ENCODE measurements around the gene CELSR1.
"Not testable (repeated sequence)": the region's sequence is repeated elsewhere in the genome, so short reads cannot be mapped to it uniquely, and the experiment has no call there.

The CELSR1 gene

DNA sequence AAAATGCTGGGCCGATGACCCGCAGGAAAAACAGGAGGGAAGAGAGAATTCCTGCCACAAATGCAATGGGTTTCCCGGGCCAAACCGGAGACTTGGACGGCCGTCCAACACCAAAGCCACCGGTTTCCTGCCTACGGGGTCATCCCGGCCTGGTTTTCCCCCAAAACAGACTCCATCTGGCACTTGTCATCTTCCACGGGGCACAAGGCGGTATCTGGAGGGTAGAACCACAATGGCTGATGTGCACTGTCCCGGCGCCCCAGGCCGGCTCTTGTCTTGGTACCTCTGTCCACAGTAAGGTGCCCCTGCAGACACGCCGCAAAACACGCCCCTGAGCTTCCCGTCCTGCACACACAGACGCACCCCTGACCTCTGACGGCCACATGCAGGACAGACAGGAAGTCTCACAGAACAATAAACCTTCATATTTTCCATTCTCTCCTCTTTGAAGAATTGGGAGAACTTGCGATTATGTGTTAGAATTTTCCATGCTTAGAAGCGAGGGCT, 20.1 kb downstream of the CELSR1 start:
- Histone ChIP-seq H3K4me3 (ENCODE audit: low read length) (no peak overlapping the region), H3K27me3 (ENCODE audit: control insufficient read depth, insufficient read depth, low read length) (no peaks in the 10 kb centered on the region), H3K36me3 (ENCODE audit: control insufficient read depth, insufficient read depth, low read length) (no peaks in the 10 kb centered on the region), H3K9ac (ENCODE audit: low read length) (no peak overlapping the region), H3K27ac (ENCODE audit: low read depth, low read length) (no peak overlapping the region), H3K4me1 (ENCODE audit: control insufficient read depth, insufficient read depth, low read length) (no peaks in the 10 kb centered on the region)

DNA sequence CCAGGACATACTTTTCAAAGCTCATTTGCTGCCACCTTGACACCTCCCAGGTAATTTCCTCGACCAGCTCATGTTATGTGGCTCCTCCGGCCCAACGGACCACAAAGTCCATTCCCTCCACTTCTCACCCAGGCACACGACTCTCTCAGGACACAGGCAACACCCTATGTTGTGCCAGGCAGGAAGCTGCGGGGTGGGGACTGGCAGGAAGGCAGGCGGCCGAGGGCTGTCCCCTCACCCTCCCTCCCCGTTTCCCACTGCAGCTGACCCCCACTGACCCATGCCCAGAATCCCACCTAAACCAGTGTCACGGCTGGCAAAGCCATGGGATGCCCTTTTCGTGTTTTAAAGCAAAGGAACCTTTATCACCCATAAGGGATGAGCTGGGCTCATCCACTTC, 20.8 kb downstream of the CELSR1 start:
- Histone ChIP-seq H3K27me3 (ENCODE audit: control insufficient read depth, insufficient read depth, low read length) (no peaks in the 10 kb centered on the region), H3K27ac (ENCODE audit: low read depth, low read length) (no peak overlapping the region), H3K4me3 (ENCODE audit: low read length) (no peak overlapping the region), H3K4me1 (ENCODE audit: control insufficient read depth, insufficient read depth, low read length) (no peaks in the 10 kb centered on the region), H3K9ac (ENCODE audit: low read length) (no peak overlapping the region), H3K36me3 (ENCODE audit: control insufficient read depth, insufficient read depth, low read length) (no peaks in the 10 kb centered on the region)

GRCh38 chr22:46516112-46516487, 21.3 kb downstream of the CELSR1 start:
- not testable (repeated sequence) for H3K27ac ChIP-seq (ENCODE audit: low read depth, low read length); H3K4me1 ChIP-seq (ENCODE audit: control insufficient read depth, insufficient read depth, low read length); H3K27me3 ChIP-seq (ENCODE audit: control insufficient read depth, insufficient read depth, low read length); H3K36me3 ChIP-seq (ENCODE audit: control insufficient read depth, insufficient read depth, low read length); H3K9ac ChIP-seq (ENCODE audit: low read length); H3K4me3 ChIP-seq (ENCODE audit: low read length)

DNA sequence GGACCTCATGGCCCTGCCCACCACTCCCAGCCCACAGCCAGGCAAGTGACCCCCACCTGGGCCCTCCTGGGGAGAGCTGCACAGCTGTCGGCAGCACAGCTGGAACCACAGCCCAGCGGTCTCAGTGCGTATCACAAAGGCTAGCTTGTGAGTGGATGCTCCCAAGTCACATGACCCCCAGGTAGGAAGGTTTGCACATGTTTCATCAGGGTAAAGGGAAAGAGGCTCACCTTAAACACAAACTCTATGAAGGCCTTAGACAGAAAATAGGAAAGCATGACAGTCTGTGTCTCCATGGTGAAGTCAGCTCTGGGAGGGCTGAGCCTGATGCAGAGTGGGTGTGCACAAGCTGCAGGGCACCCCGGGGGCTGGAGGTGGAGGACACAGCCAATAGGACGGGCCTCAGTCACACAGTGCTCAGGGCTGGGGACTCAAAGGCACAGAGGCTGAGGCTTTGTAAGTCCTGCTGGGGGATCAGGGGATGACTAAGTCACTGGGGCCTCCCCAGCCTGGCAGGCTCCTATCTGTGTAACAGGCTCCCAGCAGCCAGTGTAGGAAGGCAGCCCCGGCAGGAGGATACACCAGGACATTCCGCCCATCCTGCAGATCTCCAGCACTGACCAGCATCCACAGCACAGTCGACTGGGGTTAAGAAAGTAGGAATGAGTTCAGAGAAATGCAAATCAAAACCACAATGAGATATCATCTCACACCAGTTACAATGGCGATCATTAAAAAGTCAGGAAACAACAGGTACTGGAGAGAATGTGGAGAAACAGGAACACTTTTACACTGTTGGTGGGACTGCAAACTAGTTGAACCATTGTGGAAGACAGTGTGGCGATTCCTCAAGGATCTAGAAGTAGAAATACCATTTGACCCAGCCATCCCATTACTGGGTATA, 22.0 kb downstream of the CELSR1 start:
- Histone ChIP-seq H3K4me3 (ENCODE audit: low read length) (no peak overlapping the region), H3K4me1 (ENCODE audit: control insufficient read depth, insufficient read depth, low read length) (no peaks in the 10 kb centered on the region), H3K9ac (ENCODE audit: low read length) (no peak overlapping the region), H3K27me3 (ENCODE audit: control insufficient read depth, insufficient read depth, low read length) (no peaks in the 10 kb centered on the region), H3K36me3 (ENCODE audit: control insufficient read depth, insufficient read depth, low read length) (no peaks in the 10 kb centered on the region), H3K27ac (ENCODE audit: low read depth, low read length) (no peak overlapping the region)

DNA sequence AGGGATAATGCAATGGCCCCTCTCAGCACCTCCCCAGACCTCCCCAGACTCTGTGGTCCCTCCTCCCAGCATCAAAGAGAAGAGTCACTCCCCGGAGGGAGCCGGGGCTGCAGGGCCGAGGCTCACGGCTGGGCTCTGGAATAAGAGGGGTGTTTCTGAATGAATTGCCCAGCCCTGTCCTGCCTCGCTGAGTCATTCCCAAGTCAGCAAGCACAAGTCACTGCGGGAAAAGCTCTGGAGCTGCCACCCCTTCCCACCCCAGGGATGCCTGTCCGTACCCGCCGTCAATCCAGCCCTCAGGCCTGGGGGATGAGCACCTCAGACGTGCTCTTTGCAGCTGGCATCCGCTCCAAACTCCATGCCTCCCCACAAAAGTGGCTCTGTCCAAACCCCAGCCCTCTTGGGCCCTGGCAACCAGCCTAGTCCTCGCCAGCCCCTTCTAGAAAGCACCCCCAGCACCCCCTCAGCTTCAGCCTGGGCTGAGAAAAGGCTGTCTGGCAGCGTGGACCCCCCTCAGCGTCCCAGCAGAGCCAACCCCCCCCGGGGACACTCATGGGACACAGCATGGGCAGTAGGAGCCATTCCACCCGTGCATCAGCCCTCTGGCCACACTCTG, 22.7 kb downstream of the CELSR1 start:
- no peaks in the 10 kb centered on the region for H3K4me1 ChIP-seq (ENCODE audit: control insufficient read depth, insufficient read depth, low read length)
- no peak overlapping the region for H3K9ac ChIP-seq (ENCODE audit: low read length)
- no peak overlapping the region for H3K27ac ChIP-seq (ENCODE audit: low read depth, low read length)
- no peaks in the 10 kb centered on the region for H3K36me3 ChIP-seq (ENCODE audit: control insufficient read depth, insufficient read depth, low read length)
- H3K4me3 ChIP-seq (ENCODE audit: low read length) = no peak overlapping the region
- no peaks in the 10 kb centered on the region for H3K27me3 ChIP-seq (ENCODE audit: control insufficient read depth, insufficient read depth, low read length)

DNA sequence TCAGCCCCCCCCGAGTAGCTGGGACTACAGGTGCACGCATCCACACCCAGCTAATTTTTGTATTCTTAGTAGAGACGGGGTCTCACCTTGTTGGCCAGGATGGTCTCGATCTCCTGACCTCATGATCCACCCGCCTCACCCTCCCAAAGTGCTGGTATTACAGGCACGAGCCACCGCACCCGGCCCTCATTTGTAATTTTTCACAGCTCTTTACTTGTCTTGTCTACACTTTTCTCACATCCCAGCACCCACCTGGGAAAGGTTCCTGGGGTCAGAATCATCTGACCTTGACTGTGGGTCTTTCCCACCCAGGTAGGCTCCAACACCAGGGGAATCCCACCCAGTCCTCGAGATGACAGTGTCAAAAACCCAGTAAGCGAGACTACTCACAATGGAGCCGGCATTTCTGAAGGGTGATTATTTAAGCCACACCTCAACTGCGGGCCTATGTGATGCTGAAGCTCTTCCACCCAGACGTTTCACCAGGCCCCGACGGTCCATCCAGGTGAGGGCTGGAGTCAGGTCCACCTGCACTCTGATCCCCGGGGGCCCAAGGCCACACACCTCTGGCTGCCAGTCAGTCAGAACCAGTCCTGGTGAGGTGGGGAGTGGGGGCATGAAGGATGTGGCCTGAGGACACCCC, 23.4 kb downstream of the CELSR1 start:
- Histone ChIP-seq H3K27ac (ENCODE audit: low read depth, low read length) (no peak overlapping the region), H3K4me3 (ENCODE audit: low read length) (no peak overlapping the region), H3K36me3 (ENCODE audit: control insufficient read depth, insufficient read depth, low read length) (no peaks in the 10 kb centered on the region), H3K4me1 (ENCODE audit: control insufficient read depth, insufficient read depth, low read length) (no peaks in the 10 kb centered on the region), H3K9ac (ENCODE audit: low read length) (no peak overlapping the region), H3K27me3 (ENCODE audit: control insufficient read depth, insufficient read depth, low read length) (no peaks in the 10 kb centered on the region)

DNA sequence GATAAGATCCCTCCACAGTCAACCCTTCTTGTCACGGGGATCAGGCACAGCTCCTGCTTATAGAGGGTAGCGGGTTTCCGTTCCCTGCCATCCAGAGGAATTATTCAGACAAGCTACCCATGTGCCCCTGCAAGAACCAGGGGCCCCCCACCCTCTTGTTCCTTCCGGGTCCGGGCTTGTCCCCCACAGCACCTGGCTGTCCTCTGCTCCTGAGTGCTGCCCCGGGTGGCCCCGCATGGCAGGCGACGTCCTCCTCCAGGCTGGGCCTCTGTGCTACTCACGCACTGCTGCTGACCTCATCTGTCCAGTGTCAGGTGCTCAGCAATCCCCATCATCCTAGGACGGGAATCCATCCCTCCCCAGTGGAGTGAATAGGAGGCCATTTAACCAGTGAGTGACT, 24.7 kb downstream of the CELSR1 start:
- Histone ChIP-seq H3K36me3 (ENCODE audit: control insufficient read depth, insufficient read depth, low read length) (no peaks in the 10 kb centered on the region), H3K27me3 (ENCODE audit: control insufficient read depth, insufficient read depth, low read length) (no peaks in the 10 kb centered on the region), H3K4me1 (ENCODE audit: control insufficient read depth, insufficient read depth, low read length) (no peaks in the 10 kb centered on the region), H3K9ac (ENCODE audit: low read length) (no peak overlapping the region), H3K4me3 (ENCODE audit: low read length) (no peak overlapping the region), H3K27ac (ENCODE audit: low read depth, low read length) (no peak overlapping the region)

DNA sequence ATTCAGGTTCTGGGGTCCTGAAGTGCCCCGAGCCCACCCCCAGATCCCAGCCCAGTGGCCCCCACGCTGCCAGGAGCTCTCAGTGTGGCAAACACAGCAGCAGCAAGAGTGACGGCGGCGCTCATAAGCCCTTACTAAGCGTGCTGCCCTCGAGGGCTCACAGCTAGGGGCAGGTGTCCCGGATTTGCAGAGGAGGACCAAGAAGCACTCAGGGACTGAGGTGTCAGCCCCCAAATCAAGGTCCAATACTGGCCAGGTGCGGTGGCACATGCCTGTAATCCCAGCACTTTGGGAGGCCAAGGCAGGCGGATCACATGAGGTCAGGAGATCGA, 25.4 kb downstream of the CELSR1 start:
- no peaks in the 10 kb centered on the region for H3K4me1 ChIP-seq (ENCODE audit: control insufficient read depth, insufficient read depth, low read length)
- H3K27ac ChIP-seq (ENCODE audit: low read depth, low read length) = no peak overlapping the region

DNA sequence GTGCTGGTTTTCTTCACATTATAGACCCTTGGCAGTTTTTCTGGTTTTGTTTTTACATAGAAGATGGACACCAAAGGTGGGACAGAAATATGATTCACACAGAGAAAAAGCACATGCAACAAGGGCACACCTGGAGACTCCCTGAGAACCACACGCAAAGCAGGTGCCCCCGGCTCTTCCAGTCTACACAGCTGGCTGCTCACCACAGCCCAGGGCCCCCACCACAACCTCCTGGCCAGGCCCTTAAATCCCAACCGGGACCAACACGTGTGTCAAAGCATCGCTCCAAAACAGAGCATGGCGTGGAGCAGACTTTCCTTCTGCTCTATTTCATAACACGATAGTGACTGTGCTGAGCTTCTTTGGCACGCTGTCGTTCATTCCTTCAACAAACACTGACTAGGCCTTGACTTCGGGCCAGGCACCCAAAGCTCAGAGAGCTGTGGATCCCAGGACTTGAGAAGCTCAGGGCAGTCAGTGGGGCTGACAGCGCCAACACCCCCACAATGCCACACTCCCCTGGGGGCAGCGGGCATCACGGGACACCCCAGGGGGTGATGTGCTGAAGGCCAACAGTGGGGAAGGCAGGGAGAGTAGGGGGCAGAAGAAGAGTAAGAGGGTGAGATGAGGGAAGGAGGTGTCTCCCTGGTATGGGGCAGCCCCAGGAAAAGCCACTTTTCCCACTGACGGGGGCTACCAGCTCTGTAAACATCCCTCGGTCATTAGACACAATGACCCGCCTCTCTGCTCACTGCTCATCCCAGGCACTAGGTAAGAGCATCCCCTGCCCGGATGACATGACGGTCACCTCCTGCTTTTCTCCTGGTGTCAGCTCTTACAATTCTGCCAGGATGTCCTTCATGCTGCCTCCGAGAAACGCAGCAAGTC, 26.0 kb downstream of the CELSR1 start:
- H3K4me3 ChIP-seq (ENCODE audit: low read length) = no peak overlapping the region
- no peak overlapping the region for H3K27ac ChIP-seq (ENCODE audit: low read depth, low read length)
- H3K27me3 ChIP-seq (ENCODE audit: control insufficient read depth, insufficient read depth, low read length) = no peaks in the 10 kb centered on the region
- H3K36me3 ChIP-seq (ENCODE audit: control insufficient read depth, insufficient read depth, low read length) = no peaks in the 10 kb centered on the region
- H3K4me1 ChIP-seq (ENCODE audit: control insufficient read depth, insufficient read depth, low read length) = no peaks in the 10 kb centered on the region
- H3K9ac ChIP-seq (ENCODE audit: low read length) = no peak overlapping the region

More for the DNA sequence above, 25.4 kb downstream of the CELSR1 start:
- Histone ChIP-seq H3K4me3 (ENCODE audit: low read length) (no peak overlapping the region), H3K27me3 (ENCODE audit: control insufficient read depth, insufficient read depth, low read length) (no peaks in the 10 kb centered on the region), H3K36me3 (ENCODE audit: control insufficient read depth, insufficient read depth, low read length) (no peaks in the 10 kb centered on the region), H3K9ac (ENCODE audit: low read length) (no peak overlapping the region)

- Histone ChIP-seq H3K27ac (ENCODE audit: low read depth, low read length) (no peak overlapping the region), H3K27me3 (ENCODE audit: control insufficient read depth, insufficient read depth, low read length) (no peaks in the 10 kb centered on the region), H3K4me3 (ENCODE audit: low read length) (no peak overlapping the region), H3K36me3 (ENCODE audit: control insufficient read depth, insufficient read depth, low read length) (no peaks in the 10 kb centered on the region), H3K9ac (ENCODE audit: low read length) (no peak overlapping the region), H3K4me1 (ENCODE audit: control insufficient read depth, insufficient read depth, low read length) (no peaks in the 10 kb centered on the region)
Measured at GRCh38 chr22:46509416-46510089, 27.9 kb downstream of the CELSR1 start.

- Histone ChIP-seq H3K36me3 (ENCODE audit: control insufficient read depth, insufficient read depth, low read length) (no peaks in the 10 kb centered on the region), H3K27ac (ENCODE audit: low read depth, low read length) (no peak overlapping the region), H3K27me3 (ENCODE audit: control insufficient read depth, insufficient read depth, low read length) (no peaks in the 10 kb centered on the region), H3K4me1 (ENCODE audit: control insufficient read depth, insufficient read depth, low read length) (no peaks in the 10 kb centered on the region), H3K4me3 (ENCODE audit: low read length) (no peak overlapping the region), H3K9ac (ENCODE audit: low read length) (no peak overlapping the region)
Measured at GRCh38 chr22:46508491-46508999, 28.9 kb downstream of the CELSR1 start.

Data from rectal smooth muscle tissue (tissue), 1 donor.